Pancreas (tissue), 10 donors: ENCODE results near the gene SH3RF2. TPM values are rescaled to one million over a fixed set of nuclear protein-coding genes. Genes with fewer than 3 reads are reported as not detected.

Experiments
- ATAC-seq, 4 donors: fragments of 200-7000 bp; cut with Tn5 transposase; one replicate each; pipeline versions ENCODE4 v1.8.0 to v1.9.1; 2020; ENCODE audit warnings: mild to moderate bottlenecking in 4 of 4, moderate library complexity in 4 of 4
- DNase-seq, 6 donors: peaks; one replicate each; pipeline ENCODE4 v3.0.0-alpha.2; 2020
- FAIRE-seq: peaks from 2 replicates; lab custom pipeline; 2012; peaks lifted over from hg19 to GRCh38; lab: Jason Lieb, UNC
- H3K27ac ChIP-seq, 4 donors: fragments of 200-600 bp; sonication (generic); 1 replicate in 3 of 4; 2 replicates in 1 of 4; pipeline versions ENCODE4 v1.5.0 to v1.8.0; 2020
- H3K27me3 ChIP-seq, 4 donors: fragments of 200-600 bp; one replicate each; pipeline ENCODE4 v1.8.0; 2021
- H3K36me3 ChIP-seq, 3 donors: fragments of 200-600 bp; sonication (generic) in 1 of 3; one replicate each; pipeline versions ENCODE4 v1.5.0 to v1.8.0; 2020 to 2021
- H3K4me1 ChIP-seq, 3 donors: fragments of 200-600 bp; one replicate each; pipeline ENCODE4 v1.8.0; 2021
- H3K4me3 ChIP-seq, 4 donors: fragments of 200-600 bp; sonication (generic) in 2 of 4; one replicate each; pipeline versions ENCODE4 v1.5.0 to v1.8.0; 2020 to 2021
- H3K9me3 ChIP-seq, 4 donors: fragments of 200-600 bp; one replicate each; pipeline ENCODE4 v1.8.0; 2021
- WGBS, 2 donors: extraction: QIAGEN DNeasy Blood & Tissue Kit; methylation state at CpG; one replicate each; pipeline ENCODE4 v1.1.7; 2013; 5-methylcytosine and 5-hydroxymethylcytosine counted together
- intact Hi-C, 3 donors: fragments of 100-400 bp; cut with DNase I; formaldehyde crosslinking; loops; one replicate each; pipeline versions ENCODE4 v1.11.1 to v1.14.2; 2022
- polyA plus RNA-seq, 2 donors: library from polyadenylated mRNA; stranded (reverse); fragments of 200-250 nt; gene quantifications; one replicate each; pipeline ENCODE4 v1.2.3, GENCODE V29; 2013
- total RNA-seq, 6 donors: library from RNA; stranded (reverse); fragmentation: NEBNext Ultra II Directional in 4 of 6; extraction: Animal tissue kit (Norgen Biotek cat#: 25700) in 4 of 6; gene quantifications; one replicate each; pipeline versions ENCODE4 v1.2.1 to v1.2.4, GENCODE V29; 2021 to 2023
- TF ChIP-seq, protein P1 (sequence below), 4 donors: fragments of 200-600 bp; sonication (generic) in 3 of 4; IDR thresholded peaks; one replicate each; pipeline versions ENCODE4 v1.5.0 to v1.8.0; 2021; ENCODE audit warnings: antibody characterized with exemption in 4 of 4
- donor health status: healthy with polysubstance abuse.
- donor health status: DM: no; HTN: no; CAD: no; lungs with moderate emphysema.
- donor health status: DM: no; HTN: no; CAD: no.
- donor health status: control.
- donor health status: control.
- donor health status: Bipolar disorder and iron deficiency.
- donor health status: DM: yes; HTN: yes; CAD: no.
- donor health status: DM: no; HTN: no; CAD: no.
- donor health status: DM: no; HTN: no; CAD: no.
- donor health status: DM: yes; HTN: yes; CAD: no.

Gene SH3RF2
- total and polyA plus RNA-seq, 8 donors, result 6.3 to 22.4 (median 12.8) TPM

DNA sequence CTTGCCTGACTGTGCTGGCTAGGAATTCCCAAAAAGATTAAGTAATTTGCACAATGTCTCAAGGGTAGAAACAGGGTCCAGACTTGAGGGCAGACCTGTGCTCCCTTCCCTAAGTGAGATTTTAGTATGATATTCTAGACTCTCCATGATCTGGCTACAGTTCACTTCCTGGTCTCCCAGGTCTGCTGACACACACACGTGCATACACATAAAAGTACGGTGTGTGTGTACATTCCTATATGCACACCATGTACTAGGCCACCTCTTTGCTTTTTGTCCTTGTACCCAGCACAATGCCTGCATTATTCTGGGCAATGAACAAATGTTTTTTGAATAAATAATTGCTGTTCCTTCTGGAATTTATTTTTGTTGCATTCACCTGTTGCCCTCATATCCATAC is 83.7 kb downstream of the SH3RF2 start:
- 18 to 69% methylated on average over 2 of the region's 2 CpGs for WGBS, 2 donors
- DNase-seq (no peak), FAIRE-seq (no peak), ATAC-seq (peak in 1 of 4 donors; percentile 45)
- intact Hi-C loops, result no loop called here
- TF ChIP-seq, protein P1, sequence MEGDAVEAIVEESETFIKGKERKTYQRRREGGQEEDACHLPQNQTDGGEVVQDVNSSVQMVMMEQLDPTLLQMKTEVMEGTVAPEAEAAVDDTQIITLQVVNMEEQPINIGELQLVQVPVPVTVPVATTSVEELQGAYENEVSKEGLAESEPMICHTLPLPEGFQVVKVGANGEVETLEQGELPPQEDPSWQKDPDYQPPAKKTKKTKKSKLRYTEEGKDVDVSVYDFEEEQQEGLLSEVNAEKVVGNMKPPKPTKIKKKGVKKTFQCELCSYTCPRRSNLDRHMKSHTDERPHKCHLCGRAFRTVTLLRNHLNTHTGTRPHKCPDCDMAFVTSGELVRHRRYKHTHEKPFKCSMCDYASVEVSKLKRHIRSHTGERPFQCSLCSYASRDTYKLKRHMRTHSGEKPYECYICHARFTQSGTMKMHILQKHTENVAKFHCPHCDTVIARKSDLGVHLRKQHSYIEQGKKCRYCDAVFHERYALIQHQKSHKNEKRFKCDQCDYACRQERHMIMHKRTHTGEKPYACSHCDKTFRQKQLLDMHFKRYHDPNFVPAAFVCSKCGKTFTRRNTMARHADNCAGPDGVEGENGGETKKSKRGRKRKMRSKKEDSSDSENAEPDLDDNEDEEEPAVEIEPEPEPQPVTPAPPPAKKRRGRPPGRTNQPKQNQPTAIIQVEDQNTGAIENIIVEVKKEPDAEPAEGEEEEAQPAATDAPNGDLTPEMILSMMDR (IDR thresholded peaks at IDR 0.05), result no peak
- Histone ChIP-seq H3K27ac (no peak overlapping the region), H3K9me3 (no peaks in the 10 kb centered on the region), H3K36me3 (no peaks in the 10 kb centered on the region), H3K4me3 (no peak overlapping the region), H3K4me1 (peaks cover 0 to 2% (median 0%) of the 10 kb centered on the region in 3 donors), H3K27me3 (no peaks in the 10 kb centered on the region)

DNA sequence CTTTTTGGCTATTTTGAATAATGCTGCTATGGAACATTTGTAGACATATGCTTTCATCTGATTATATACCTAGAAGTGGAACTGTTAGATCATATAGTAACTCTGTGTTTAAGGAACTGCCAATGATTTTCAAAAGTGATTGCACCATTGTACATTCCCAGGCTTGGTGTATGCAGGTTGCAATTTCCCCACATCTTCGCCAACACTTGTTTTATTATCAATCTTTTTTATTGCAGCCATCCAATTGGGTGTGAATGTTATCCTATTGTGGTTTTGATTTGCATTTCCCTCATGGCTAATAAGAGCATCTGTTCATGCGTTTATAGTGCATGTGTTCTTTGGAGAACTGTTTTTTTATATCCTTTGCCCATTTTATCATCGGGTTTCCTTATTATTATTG is 87.7 kb downstream of the SH3RF2 start:
- ATAC-seq (no peak), DNase-seq (no peak), FAIRE-seq (no peak)
- 98% methylated on average over 3 of the region's 3 CpGs for WGBS, 2 donors
- Histone ChIP-seq H3K27me3 (no peaks in the 10 kb centered on the region), H3K36me3 (no peaks in the 10 kb centered on the region), H3K4me1 (peaks cover 0 to 10% (median 0%) of the 10 kb centered on the region in 3 donors), H3K27ac (no peak overlapping the region), H3K4me3 (no peak overlapping the region), H3K9me3 (no peaks in the 10 kb centered on the region)
- TF ChIP-seq, protein P1 (IDR thresholded peaks at IDR 0.05), result no peak
- intact Hi-C loops, result no loop called here

DNA sequence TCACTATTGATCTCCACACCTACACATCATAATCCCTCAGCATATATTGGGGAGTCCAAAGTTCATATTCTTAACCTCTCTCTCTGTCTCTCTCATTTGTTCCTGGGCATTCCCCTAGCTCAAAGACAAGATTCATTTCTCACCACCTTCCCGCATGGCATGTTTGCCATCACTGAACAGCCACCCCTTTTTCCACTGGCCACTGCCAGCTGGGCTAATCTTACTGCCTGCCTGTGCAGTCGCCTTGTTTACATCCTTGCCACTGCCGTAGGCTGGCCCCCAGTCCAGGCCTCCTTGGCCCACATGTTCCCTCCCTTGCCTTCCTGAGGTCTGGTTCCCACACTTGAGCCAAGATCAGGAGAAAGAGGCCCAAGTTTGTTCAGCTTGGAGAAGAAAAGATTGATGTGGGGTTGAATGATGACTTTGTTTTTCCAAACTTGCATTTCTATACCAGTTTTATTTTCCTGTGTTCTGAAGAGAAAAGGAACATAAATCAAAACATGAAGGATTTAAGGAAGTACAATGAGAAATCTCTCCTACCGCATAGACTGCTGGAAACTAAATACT is 88.8 kb downstream of the SH3RF2 start:
- DNase-seq (peak in 2 of 6 donors; percentile 22 to 66), ATAC-seq (peak; percentile 62 to 89 (median 70)), FAIRE-seq (no peak)
- Histone ChIP-seq H3K9me3 (no peaks in the 10 kb centered on the region), H3K36me3 (no peaks in the 10 kb centered on the region), H3K4me3 (no peak overlapping the region), H3K27ac (peak overlapping the region in 1 of 4 donors; percentile 28), H3K4me1 (peaks cover 0 to 10% (median 0%) of the 10 kb centered on the region in 3 donors), H3K27me3 (no peaks in the 10 kb centered on the region)
- WGBS, 2 donors, result 42 to 51% methylated on average over 4 of the region's 4 CpGs
- intact Hi-C loops, result no loop called here
- TF ChIP-seq, protein P1 (IDR thresholded peaks at IDR 0.05), result no peak

DNA sequence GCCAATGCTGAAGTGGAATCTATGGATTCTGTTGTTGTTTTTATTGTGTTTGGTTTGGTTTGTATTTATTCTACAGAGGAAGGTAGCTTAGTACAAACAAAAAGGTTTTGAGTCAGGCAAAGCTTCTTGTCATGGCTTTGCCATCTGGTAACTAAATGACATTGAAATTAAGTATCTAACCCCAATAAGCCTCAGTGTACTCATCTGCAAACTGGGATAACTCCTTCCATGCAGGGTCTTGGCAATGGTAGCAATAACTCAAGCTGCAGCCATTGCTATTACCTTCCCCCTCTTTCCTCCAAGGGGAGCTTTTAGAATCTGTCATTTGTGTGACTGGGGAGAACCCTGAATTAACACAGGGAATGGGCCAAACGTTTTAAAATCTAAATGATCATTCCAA is 89.3 kb downstream of the SH3RF2 start:
- intact Hi-C loops, result no loop called here
- FAIRE-seq (no peak), ATAC-seq (no peak), DNase-seq (no peak)
- H3K27ac ChIP-seq, result no peak overlapping the region
- TF ChIP-seq, protein P1 (IDR thresholded peaks at IDR 0.05), result no peak
- H3K9me3 ChIP-seq, result no peaks in the 10 kb centered on the region
- no peaks in the 10 kb centered on the region for H3K36me3 ChIP-seq
- H3K27me3 ChIP-seq, result no peaks in the 10 kb centered on the region
- WGBS, 2 donors, result 42 to 66% methylated on average over 1 of the region's 1 CpG
- peaks cover 0 to 10% (median 0%) of the 10 kb centered on the region in 3 donors for H3K4me1 ChIP-seq
- no peak overlapping the region for H3K4me3 ChIP-seq

DNA sequence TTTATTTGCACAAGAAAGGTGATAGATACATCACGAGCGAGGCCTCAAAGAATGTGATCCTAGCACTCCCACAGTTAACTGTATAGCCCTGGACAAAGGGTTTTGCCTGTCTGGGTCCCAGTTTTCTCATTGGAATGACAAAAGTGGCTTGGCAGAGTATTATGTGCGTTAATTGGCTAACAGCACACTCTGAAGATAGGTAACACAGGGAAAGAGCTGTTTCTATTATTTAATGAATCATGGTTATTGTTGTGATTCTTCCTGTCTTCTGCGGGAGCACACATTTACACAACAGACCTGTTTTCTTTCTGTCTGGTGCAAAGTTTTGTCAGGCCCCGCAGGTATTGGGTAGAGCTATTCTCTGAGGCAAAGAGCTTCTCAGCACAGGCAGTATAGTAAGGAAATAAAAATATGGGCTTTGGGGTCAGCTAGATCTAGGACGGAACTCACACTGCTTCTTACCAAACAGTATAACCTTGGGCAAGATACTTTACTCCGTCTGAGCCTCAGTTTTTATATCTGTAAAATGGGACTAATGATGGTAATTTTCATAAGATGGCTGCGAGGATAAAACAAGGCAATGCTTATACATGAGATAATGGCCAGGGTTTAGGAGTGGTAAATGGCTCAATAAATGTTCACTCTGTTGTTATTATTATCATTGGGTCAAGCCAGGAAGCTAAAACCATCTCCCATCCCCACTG is 90.1 kb downstream of the SH3RF2 start:
- no peaks in the 10 kb centered on the region for H3K36me3 ChIP-seq
- no peak overlapping the region for H3K27ac ChIP-seq
- FAIRE-seq (no peak), DNase-seq (no peak), ATAC-seq (no peak)
- intact Hi-C loops, result no loop called here
- no peaks in the 10 kb centered on the region for H3K9me3 ChIP-seq
- no peak overlapping the region for H3K4me3 ChIP-seq
- TF ChIP-seq, protein P1 (IDR thresholded peaks at IDR 0.05), result no peak
- H3K4me1 ChIP-seq, result peaks cover 0 to 10% (median 0%) of the 10 kb centered on the region in 3 donors
- H3K27me3 ChIP-seq, result no peaks in the 10 kb centered on the region
- 82 to 88% methylated on average over 8 of the region's 8 CpGs for WGBS, 2 donors
